HG03342 (cell line): ENCODE data around the gene OR1J1.
A peak's percentile ranks its signal among the peaks of the same experiment; 100 is the strongest.

Experiments used
- ATAC-seq: cut with Tn5 transposase; IDR thresholded peaks from one replicate; pipeline ENCODE4 v1.9.1; 2021; ENCODE audit warnings: mild to moderate bottlenecking, moderate library complexity; ENCODE audit not compliant: unreplicated experiment

OR1J1 gene, protein sequence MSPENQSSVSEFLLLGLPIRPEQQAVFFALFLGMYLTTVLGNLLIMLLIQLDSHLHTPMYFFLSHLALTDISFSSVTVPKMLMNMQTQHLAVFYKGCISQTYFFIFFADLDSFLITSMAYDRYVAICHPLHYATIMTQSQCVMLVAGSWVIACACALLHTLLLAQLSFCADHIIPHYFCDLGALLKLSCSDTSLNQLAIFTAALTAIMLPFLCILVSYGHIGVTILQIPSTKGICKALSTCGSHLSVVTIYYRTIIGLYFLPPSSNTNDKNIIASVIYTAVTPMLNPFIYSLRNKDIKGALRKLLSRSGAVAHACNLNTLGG

DNA sequence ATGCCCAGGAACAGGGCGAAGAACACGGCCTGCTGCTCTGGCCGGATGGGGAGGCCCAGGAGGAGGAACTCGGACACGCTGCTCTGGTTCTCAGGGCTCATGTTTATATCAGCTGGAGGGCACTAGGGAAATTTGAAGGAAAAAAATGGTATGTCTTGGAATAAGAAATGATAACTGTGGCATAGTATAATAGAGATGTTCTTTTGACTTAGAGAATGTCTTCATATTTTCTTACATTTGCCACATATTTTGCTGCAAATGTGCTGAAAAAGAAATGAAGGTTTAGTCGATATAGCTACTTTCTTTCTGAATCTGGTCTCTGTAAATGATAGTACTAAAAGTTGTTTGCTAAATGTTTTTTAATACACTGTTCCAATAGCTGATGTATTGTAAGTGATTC is at the start of gene OR1J1:
Gene OR1J1 (minus strand): TSS at position 101 of the 400 bp plus-strand sequence. CDS start 0 bp downstream, at position 101.
- ATAC-seq, result no peak

DNA sequence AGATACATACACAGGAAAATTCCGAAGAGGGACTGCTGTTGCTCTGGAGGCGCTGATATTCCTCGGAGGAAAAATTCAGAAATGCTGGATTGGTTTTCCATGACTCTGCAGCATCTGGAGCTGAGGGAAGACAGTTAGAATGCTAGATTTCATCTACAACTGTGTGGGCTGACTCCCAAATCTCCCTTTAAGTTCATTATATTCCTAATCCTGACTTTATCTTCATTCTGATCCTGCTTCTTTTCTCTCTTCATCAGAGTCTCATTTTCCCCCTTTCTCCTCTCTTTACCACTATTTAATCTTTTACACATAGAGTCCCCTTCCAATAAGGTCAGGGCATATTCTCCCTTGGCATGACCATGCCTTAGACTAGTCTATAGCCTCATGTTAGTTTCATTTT is 49.5 kb upstream of the OR1J1 start, which contains the start of gene OR1N1:
Gene OR1N1 (minus strand): TSS at position 101 of the 400 bp plus-strand sequence. CDS start 0 bp downstream, at position 101.
- ATAC-seq, result no peak

DNA sequence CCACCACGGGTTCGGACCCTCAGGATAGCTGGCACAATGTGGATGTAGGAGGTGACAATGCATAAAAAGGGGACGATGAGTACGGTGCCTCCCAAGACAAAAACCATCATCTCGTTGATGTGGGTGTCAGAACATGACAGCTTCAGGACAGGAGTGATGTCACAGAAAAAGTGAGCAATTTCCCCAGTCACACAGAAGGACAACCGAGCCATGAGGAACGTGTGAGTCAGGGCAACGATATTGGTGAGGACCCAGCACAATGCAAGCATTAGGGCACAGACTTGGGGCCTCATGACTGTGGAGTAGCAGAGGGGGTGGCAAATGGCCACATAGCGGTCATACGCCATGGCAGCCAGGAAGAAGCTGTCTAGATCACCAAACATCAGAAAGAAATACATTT is 48.9 kb upstream of the OR1J1 start:
- no peak for ATAC-seq

DNA sequence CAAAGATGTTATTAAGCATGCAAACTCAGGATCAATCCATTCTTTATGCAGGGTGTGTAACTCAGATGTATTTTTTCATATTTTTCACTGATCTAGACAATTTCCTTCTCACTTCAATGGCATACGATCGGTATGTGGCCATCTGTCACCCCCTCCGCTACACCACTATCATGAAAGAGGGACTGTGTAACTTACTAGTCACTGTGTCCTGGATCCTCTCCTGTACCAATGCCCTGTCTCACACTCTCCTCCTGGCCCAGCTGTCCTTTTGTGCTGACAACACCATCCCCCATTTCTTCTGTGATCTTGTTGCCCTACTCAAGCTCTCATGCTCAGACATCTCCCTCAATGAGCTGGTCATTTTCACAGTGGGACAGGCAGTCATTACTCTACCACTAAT is 41.6 kb upstream of the OR1J1 start:
- no peak for ATAC-seq

DNA sequence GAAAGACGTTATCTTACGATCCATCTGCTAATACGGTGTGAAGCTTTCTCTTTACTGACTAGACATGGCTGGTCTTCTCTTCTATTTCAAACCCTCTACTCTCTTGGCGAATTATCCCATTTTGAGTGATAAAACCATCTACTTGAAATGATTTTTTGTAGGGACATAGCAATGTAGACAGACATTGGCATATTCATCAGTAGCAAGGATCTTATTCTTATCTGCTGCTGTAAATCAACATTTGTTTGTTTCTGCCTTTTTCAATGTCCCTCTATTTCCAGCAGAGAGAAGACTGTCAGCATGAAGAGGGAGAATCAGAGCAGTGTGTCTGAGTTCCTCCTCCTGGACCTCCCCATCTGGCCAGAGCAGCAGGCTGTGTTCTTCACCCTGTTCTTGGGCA is 41.1 kb upstream of the OR1J1 start, which contains the start of gene OR1J4:
Gene OR1J4 (plus strand): TSS at position 301 of the 400 bp plus-strand sequence. CDS start 0 bp downstream, at position 301.
- ATAC-seq, result no peak

- ATAC-seq, result no peak
Observed at GRCh38 chr9:122518226-122518625, 40.5 kb upstream of the OR1J1 start.

DNA sequence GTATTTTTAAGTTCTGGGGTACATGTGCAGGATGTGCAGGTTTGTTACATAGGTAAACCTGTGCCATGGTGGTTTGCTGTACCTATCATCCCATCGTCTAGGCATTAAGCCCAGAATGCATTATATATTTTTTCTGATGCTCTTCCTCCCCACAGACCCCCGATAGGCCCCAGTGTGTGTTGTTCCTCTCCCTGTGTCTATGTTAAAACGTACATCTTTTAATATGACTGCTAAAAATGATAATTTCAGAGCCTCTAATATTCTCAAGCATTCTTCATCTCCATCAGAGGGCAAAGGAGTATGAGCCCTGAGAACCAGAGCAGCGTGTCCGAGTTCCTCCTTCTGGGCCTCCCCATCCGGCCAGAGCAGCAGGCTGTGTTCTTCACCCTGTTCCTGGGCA is 32.8 kb upstream of the OR1J1 start, which contains the start of gene OR1J2:
Gene OR1J2 (plus strand): TSS at position 301 of the 400 bp plus-strand sequence. CDS start 0 bp downstream, at position 301.
- no peak for ATAC-seq

GRCh38 chr9:122506964-122507363 is 29.2 kb upstream of the OR1J1 start:
- ATAC-seq, result no peak

DNA sequence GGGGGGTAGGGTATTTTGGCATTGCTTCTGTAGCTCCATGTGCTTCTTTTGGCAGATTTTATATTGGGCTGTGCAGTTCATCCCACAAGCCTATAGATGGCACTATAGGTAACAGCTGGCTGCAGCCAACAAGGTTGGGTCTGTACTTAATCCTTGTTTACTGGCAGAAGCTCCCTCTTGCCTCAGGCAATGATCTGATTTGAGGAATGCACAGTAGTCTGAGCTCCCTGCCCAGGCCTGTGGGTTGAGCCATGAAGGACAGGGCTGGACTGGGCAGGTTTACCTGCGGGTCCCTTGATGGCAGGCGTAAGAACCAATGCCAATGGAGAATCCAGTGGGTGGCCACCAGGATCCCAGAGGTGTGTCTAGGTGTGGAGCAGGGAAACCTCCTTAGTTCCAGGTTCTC is 21.2 kb upstream of the OR1J1 start:
- no peak for ATAC-seq

DNA sequence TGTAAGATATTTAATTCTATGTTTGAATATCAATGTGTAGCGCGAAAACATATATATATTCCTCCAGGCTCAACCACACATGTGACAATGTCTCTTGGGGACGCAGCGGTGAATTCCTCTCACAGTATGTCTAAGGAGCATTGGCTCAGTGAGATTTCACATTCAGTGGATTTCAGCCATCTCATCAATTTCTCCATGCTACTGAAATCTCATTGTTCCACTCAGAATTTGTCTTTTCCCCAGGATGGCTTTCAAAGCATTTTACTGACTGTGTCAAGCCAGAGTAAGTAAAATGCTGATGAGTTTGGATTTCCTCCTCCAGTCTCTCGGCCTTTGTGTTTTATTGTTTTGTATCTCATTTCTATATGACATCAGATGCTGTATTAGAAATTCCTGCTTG is 1.3 kb upstream of the OR1J1 start:
- no peak for ATAC-seq

DNA sequence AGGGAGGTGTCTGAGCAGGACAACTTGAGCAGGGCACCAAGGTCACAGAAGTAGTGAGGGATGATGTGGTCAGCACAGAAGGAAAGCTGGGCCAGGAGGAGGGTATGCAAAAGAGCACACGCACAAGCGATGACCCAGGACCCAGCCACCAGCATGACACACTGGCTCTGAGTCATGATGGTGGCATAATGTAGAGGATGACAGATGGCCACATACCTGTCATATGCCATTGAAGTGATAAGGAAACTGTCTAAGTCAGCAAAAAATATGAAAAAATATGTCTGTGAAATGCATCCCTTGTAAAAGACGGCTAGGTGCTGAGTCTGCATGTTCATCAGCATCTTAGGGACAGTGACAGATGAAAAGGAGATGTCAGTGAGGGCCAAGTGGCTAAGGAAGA is 380 bp downstream of the OR1J1 start:
- no peak for ATAC-seq

DNA sequence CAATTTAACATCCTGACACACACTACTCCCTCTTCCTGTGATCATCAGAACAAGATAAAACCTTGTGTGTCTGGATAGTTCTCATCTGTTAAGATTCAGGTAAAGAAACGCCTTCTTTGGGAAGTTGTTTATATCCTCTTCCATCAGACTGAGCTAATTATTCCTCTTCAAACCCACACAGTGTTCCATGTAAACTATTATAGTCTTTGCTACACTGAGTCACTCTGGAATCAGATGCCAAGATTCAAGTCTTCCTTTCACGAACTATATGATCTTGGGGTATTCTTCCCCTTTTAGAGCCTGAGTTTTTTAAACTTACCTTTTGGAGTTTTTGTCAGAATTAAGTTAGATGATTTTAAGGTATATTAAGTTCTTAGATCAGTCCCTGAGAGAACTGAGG is 2.0 kb downstream of the OR1J1 start:
- ATAC-seq, result no peak

DNA sequence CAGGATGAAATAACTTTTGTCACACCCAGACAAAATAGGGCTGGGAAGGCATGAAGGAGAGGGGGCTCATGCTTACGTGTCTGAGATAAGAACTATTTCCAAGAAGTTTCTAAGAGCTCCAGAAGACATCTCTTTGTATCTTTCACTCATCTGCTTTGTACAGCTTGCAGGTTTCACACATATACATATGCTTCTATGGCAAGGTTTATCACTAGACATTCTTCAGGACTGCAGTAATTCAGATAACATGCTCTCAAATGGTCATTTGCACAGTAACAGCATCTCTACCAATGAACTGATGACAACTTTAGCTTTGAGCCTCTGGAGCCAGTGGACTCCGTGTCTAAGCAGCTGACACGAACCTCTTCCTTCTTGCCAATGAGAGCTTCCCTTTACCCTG is 3.2 kb downstream of the OR1J1 start:
- ATAC-seq, result no peak

DNA sequence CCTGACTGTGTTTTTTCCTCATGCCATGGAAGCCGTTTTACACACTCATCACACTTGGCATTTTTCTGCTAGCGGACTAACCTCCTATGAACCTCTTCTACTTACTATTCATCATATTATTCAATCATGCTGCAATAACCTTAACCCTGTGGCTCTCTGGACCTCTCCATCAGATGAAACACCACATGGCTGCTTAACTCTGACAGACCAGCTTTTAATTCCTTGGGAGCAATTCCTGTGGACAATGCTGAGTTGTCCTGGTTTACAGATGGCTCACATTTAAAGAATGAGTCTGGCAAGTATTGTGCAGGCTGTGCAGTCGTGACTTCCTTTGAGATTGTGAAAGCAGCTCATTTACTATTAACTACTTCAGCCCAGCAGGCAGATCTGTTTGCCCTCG is 9.0 kb downstream of the OR1J1 start:
- ATAC-seq, result no peak

GRCh38 chr9:122466456-122466855 is 11.3 kb downstream of the OR1J1 start:
- ATAC-seq, result no peak

DNA sequence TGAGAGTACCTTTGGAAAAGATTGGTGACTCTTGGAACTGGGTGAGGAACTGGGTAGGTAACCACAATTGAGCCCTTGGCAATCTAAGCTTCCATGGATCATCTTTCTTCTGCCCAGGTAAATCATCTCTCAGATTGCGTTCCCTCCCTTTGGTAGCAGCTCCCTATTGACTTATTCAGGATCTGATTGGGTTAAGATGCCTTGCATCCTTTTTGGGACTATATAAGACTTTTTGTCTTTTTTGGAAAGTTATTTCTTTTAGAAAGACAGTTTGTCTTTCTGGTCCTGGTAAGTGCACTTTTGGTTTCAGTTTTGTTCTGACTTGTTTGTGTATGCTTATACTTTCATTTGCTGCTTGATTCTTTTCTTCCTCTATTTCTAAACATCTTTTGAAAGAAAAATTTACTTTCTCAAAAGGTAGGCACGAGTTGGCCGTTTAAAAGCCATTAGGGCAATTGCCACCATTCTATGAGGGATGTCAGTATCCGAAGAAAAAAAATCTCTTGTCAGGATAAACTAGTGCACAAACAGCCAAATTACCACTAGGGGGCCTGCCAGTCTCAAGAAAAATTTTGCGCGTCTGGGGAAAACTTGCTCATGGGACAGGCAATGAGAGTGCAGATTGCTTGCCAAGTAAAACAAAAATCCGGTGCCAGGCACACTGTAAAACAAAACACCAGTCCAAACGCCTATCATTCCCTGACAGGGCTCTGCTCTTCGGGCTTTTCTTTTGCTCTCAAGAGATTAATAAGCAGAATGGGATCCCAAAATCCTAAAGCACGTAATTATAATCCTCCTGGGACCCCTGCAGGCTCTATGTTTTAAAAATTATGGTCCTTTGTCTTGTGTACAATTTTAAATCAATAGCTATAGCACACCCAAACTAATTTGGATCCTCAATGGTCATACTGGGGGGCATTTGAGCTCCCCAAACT is 12.8 kb downstream of the OR1J1 start:
- peak; percentile 78 for ATAC-seq

DNA sequence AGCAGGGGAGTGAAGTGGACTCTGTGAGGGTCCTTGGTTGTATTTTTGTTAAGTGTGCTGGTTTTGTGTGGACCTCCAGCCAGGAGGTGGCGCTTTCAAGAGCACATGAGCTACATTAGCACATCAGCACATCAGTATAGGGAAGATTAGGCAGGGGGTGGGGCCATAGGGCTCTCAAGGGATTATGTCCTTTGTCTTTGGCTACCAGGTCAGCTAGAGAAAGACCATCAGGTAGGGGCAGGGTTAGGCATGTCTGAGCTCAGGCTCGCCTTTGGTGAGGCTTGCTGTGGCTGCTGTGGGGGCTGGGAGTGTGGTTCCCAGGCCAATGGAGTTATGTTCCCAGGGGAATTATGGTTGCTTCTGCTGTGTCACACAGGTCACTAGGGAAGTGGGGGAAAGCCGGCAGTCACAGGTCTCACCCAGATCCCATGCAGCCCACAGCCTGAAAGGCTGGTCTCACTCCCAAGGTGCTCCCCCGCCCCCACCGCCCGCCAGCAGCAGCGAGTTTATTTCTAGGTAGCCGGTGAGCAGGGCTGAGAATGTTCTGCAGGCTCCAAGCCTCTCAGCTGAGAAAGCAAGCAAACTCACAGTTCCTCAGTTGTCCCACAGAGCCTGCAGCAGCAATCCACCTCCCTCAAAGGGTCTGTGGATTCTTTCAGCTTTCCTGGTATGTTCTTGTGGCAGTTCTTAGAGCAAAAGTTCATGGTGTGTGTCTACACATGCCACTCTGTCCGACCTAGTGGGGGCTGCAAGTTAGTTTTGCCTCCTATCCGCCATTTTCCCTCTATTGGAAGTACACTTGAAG is 13.7 kb downstream of the OR1J1 start:
- peak; percentile 45 for ATAC-seq

- ATAC-seq, result no peak
Observed at GRCh38 chr9:122457787-122458186, 19.9 kb downstream of the OR1J1 start.

GRCh38 chr9:122456123-122456522 is 21.6 kb downstream of the OR1J1 start:
- ATAC-seq, result no peak

GRCh38 chr9:122453677-122454135 is 24.0 kb downstream of the OR1J1 start:
- ATAC-seq, result no peak
